ENCODE results near the gene CDH4.

Gene CDH4

GRCh38 chr20:61803915-61804751 is 552.1 kb downstream of the CDH4 start:
- no peak for DNase-seq

GRCh38 chr20:61804752-61805295 is 552.8 kb downstream of the CDH4 start:
- no peak for DNase-seq

- DNase-seq: no peak
Measured at GRCh38 chr20:61805365-61805764, 553.3 kb downstream of the CDH4 start.

GRCh38 chr20:61805781-61806180 is 553.7 kb downstream of the CDH4 start:
- DNase-seq: no peak

GRCh38 chr20:61806314-61806713 is 554.3 kb downstream of the CDH4 start:
- no peak for DNase-seq

GRCh38 chr20:61806995-61807394 is 554.9 kb downstream of the CDH4 start:
- peak; percentile 19 for DNase-seq

- peak; percentile 26 for DNase-seq
Measured at GRCh38 chr20:61807471-61808160, 555.6 kb downstream of the CDH4 start.

- DNase-seq: peak; percentile 58
Measured at GRCh38 chr20:61808447-61808846, 556.4 kb downstream of the CDH4 start.

- peak; percentile 3 for DNase-seq
Measured at GRCh38 chr20:61809006-61809770, 557.1 kb downstream of the CDH4 start.

- peak; percentile 14 for DNase-seq
Measured at GRCh38 chr20:61810066-61810737, 558.1 kb downstream of the CDH4 start.

GRCh38 chr20:61810738-61811135 is 558.7 kb downstream of the CDH4 start:
- peak; percentile 2 for DNase-seq

- DNase-seq: peak; percentile 5
Measured at GRCh38 chr20:61811166-61811565, 559.1 kb downstream of the CDH4 start.

GRCh38 chr20:61812121-61812844 is 560.2 kb downstream of the CDH4 start:
- DNase-seq: peak; percentile 9

- peak; percentile 8 for DNase-seq
Measured at GRCh38 chr20:61812845-61813485, 560.9 kb downstream of the CDH4 start.

GRCh38 chr20:61813791-61814190 is 561.7 kb downstream of the CDH4 start:
- DNase-seq: no peak

GRCh38 chr20:61814244-61814643 is 562.2 kb downstream of the CDH4 start:
- DNase-seq: peak; percentile 8

- no peak for DNase-seq
Measured at GRCh38 chr20:61814726-61815125, 562.7 kb downstream of the CDH4 start.

- DNase-seq: no peak
Measured at GRCh38 chr20:61815176-61815575, 563.1 kb downstream of the CDH4 start.

GRCh38 chr20:61815678-61816077 is 563.6 kb downstream of the CDH4 start:
- DNase-seq: no peak

GRCh38 chr20:61816606-61817460 is 564.8 kb downstream of the CDH4 start:
- peak; percentile 4 for DNase-seq

Data from right hindlimb (tissue), 1 donor.